Nephron (organoid): ENCODE results near the gene SHCBP1L.
A peak's percentile ranks its signal among the peaks of the same experiment; 100 is the strongest.

Source experiments
- H3K27ac Mint-ChIP-seq, 3 experiments: 2 replicates each; pipeline ENCODE4 v1.8.0; 2020; ENCODE audit warnings: mixed read lengths in 3 of 3, mild to moderate bottlenecking in 2 of 3, moderate library complexity in 1 of 3
- H3K27me3 Mint-ChIP-seq: 2 replicates; pipeline ENCODE4 v1.8.0; 2021; ENCODE audit warnings: low read depth, mild to moderate bottlenecking, moderate library complexity, mixed read lengths
- H3K36me3 Mint-ChIP-seq: 2 replicates; pipeline ENCODE4 v1.8.0; 2020; ENCODE audit warnings: low read depth, mixed read lengths
- H3K4me1 Mint-ChIP-seq: 2 replicates; pipeline ENCODE4 v1.8.0; 2020; ENCODE audit warnings: mixed read lengths
- H3K4me3 Mint-ChIP-seq, 3 experiments: 2 replicates each; pipeline ENCODE4 v1.8.0; 2020; ENCODE audit warnings: mild to moderate bottlenecking in 3 of 3, mixed read lengths in 3 of 3, moderate library complexity in 2 of 3
- H3K9me3 Mint-ChIP-seq: 2 replicates; pipeline ENCODE4 v1.8.0; 2020; ENCODE audit warnings: mixed read lengths
- CTCF ChIP-seq, 3 experiments: fragments of 200-600 bp; sonication (generic); IDR thresholded peaks; one replicate each; pipeline ENCODE4 v1.5.0; 2021; ENCODE audit warnings: antibody characterized with exemption in 3 of 3; ENCODE audit not compliant: unreplicated experiment in 3 of 3

Gene SHCBP1L

GRCh38 chr1:182978151-182978853 is 25.3 kb upstream of the SHCBP1L start:
- Mint-ChIP-seq H3K36me3 (no peaks in the 10 kb centered on the region), H3K4me3 (no peak overlapping the region), H3K9me3 (no peaks in the 10 kb centered on the region), H3K27me3 (no peaks in the 10 kb centered on the region), H3K27ac (no peak overlapping the region), H3K4me1 (no peaks in the 10 kb centered on the region)
- no peak for TF ChIP-seq CTCF (IDR thresholded peaks at IDR 0.05; ENCODE audit: unreplicated experiment in 3 of 3)

- H3K4me1 Mint-ChIP-seq, result no peaks in the 10 kb centered on the region
- H3K27ac Mint-ChIP-seq, result no peak overlapping the region
- no peak overlapping the region for H3K4me3 Mint-ChIP-seq
- no peaks in the 10 kb centered on the region for H3K27me3 Mint-ChIP-seq
- no peak for TF ChIP-seq CTCF (IDR thresholded peaks at IDR 0.05; ENCODE audit: unreplicated experiment in 3 of 3)
- H3K9me3 Mint-ChIP-seq, result no peaks in the 10 kb centered on the region
- H3K36me3 Mint-ChIP-seq, result no peaks in the 10 kb centered on the region
Measured at GRCh38 chr1:182977480-182977879, 24.5 kb upstream of the SHCBP1L start.

- Mint-ChIP-seq H3K4me3 (no peak overlapping the region), H3K36me3 (no peaks in the 10 kb centered on the region), H3K9me3 (no peaks in the 10 kb centered on the region), H3K27ac (no peak overlapping the region), H3K27me3 (no peaks in the 10 kb centered on the region), H3K4me1 (no peaks in the 10 kb centered on the region)
- TF ChIP-seq CTCF (IDR thresholded peaks at IDR 0.05; ENCODE audit: unreplicated experiment in 3 of 3), result no peak
Measured at GRCh38 chr1:182974506-182975191, 21.7 kb upstream of the SHCBP1L start.

- no peaks in the 10 kb centered on the region for H3K36me3 Mint-ChIP-seq
- no peaks in the 10 kb centered on the region for H3K4me1 Mint-ChIP-seq
- no peaks in the 10 kb centered on the region for H3K9me3 Mint-ChIP-seq
- H3K4me3 Mint-ChIP-seq, result peak overlapping the region in 1 of 3 experiments; percentile 2
- no peak for TF ChIP-seq CTCF (IDR thresholded peaks at IDR 0.05; ENCODE audit: unreplicated experiment in 3 of 3)
- H3K27ac Mint-ChIP-seq, result peak overlapping the region; percentile 33 to 94 (median 39)
- no peaks in the 10 kb centered on the region for H3K27me3 Mint-ChIP-seq
Measured at GRCh38 chr1:182972829-182973228, 19.9 kb upstream of the SHCBP1L start.

GRCh38 chr1:182972231-182972630 is 19.3 kb upstream of the SHCBP1L start:
- no peak for TF ChIP-seq CTCF (IDR thresholded peaks at IDR 0.05; ENCODE audit: unreplicated experiment in 3 of 3)
- Mint-ChIP-seq H3K36me3 (no peaks in the 10 kb centered on the region), H3K4me1 (no peaks in the 10 kb centered on the region), H3K27ac (peak overlapping the region; percentile 44 to 65 (median 58)), H3K27me3 (no peaks in the 10 kb centered on the region), H3K4me3 (no peak overlapping the region), H3K9me3 (no peaks in the 10 kb centered on the region)

GRCh38 chr1:182971219-182971618 is 18.3 kb upstream of the SHCBP1L start:
- peak overlapping the region in 2 of 3 experiments; percentile 44 to 65 for H3K27ac Mint-ChIP-seq
- H3K9me3 Mint-ChIP-seq, result no peaks in the 10 kb centered on the region
- no peaks in the 10 kb centered on the region for H3K4me1 Mint-ChIP-seq
- H3K36me3 Mint-ChIP-seq, result no peaks in the 10 kb centered on the region
- TF ChIP-seq CTCF (IDR thresholded peaks at IDR 0.05; ENCODE audit: unreplicated experiment in 3 of 3), result no peak
- H3K4me3 Mint-ChIP-seq, result no peak overlapping the region
- no peaks in the 10 kb centered on the region for H3K27me3 Mint-ChIP-seq
